HUDEP-2 (cell line): ENCODE measurements around the gene CDC34.

ENCODE experiments used
- DNase-seq, 76 experiments: peaks; one replicate each; lab custom pipeline; 2025; ENCODE audit not compliant: unreplicated experiment in 76 of 76; lab: John Stamatoyannopoulos, UW

Gene CDC34, protein sequence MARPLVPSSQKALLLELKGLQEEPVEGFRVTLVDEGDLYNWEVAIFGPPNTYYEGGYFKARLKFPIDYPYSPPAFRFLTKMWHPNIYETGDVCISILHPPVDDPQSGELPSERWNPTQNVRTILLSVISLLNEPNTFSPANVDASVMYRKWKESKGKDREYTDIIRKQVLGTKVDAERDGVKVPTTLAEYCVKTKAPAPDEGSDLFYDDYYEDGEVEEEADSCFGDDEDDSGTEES

DNA sequence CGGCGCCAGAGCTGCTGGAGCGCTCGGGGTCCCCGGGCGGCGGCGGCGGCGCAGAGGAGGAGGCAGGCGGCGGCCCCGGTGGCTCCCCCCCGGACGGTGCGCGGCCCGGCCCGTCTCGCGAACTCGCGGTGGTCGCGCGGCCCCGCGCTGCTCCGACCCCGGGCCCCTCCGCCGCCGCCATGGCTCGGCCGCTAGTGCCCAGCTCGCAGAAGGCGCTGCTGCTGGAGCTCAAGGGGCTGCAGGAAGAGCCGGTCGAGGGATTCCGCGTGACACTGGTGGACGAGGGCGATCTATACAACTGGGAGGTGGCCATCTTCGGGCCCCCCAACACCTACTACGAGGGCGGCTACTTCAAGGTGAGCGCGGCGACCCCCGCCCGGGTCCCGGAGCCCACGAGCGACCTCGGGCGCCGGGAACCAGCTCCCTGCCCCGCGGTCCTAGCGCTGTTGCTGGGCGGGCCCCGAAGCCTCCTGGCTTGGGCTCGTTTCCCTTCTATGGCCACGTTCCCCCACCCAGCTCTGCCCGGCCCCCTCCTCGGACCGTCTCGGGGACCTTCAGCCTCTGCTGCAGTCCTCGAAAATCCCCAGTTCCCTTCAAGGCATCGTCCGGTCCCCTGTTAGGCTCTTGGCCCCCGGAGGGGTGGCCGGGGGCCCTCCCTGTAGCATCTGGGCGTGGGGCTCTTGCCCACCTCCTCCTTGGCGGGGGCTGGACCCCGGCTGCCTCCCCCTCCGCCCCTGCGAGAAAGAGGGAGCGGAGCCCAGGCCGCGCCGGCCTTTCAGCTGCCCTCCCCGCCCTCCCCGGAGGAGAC, at the start of gene CDC34:
Gene CDC34 (plus strand): TSS at position 8 of the 808 bp plus-strand sequence. CDS start 172 bp downstream, at position 180.
- peak in 4 of 76 experiments; percentile 48 to 78 (median 58) for DNase-seq

GRCh38 chr19:482186-483041, 49.1 kb upstream of the CDC34 start:
- DNase-seq, result peak in 4 of 76 experiments; percentile 14 to 27 (median 18)

GRCh38 chr19:483332-484072, 48.1 kb upstream of the CDC34 start:
- DNase-seq, result no peak

GRCh38 chr19:484494-484893, 47.1 kb upstream of the CDC34 start:
- DNase-seq, result no peak

- DNase-seq, result no peak
Measured at GRCh38 chr19:485077-485476, 46.5 kb upstream of the CDC34 start.

- DNase-seq, result no peak
Measured at GRCh38 chr19:485583-486236, 45.9 kb upstream of the CDC34 start.

- DNase-seq, result peak in 73 of 76 experiments; percentile 58 to 99 (median 94)
Measured at GRCh38 chr19:488505-489417, 42.8 kb upstream of the CDC34 start.

DNA sequence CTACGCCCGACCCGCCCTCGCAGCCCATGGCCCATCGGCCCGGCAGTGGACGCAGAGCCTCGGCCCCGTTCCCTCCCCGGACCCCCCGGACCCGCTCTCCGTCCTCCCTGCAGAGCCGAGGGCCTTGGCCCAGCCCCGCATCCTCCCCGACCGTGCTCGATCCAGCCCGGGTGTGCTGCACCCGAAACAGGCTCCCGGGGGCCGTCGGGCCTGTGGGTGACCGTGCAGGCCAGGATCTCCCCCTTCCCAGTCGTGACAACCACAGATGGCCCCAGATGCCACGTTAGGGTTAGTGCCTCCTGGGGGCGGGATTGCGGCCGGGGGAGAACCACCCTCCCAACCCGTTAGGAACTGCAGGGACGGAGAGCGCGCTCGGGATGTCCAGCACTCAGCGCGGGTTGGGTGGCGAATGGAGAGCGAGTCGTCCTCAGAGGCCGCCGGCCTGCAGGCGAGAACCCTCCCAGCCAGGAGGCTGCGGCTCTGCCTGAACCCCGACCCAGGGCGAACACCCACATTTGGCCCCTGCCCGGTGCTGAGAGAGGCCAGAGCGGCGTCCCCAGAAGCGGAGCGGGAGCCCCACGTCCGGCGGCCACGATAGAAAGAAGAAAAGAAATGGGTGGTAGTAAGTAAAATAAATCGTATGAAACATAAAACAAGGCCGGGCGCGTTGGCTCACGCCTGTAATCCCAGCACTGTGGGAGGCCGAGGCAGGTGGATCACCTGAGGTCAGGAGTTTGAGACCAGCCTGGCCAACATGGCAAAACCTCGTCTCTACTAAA, 42.0 kb upstream of the CDC34 start:
- DNase-seq, result peak in 8 of 76 experiments; percentile 26 to 83 (median 44)

DNA sequence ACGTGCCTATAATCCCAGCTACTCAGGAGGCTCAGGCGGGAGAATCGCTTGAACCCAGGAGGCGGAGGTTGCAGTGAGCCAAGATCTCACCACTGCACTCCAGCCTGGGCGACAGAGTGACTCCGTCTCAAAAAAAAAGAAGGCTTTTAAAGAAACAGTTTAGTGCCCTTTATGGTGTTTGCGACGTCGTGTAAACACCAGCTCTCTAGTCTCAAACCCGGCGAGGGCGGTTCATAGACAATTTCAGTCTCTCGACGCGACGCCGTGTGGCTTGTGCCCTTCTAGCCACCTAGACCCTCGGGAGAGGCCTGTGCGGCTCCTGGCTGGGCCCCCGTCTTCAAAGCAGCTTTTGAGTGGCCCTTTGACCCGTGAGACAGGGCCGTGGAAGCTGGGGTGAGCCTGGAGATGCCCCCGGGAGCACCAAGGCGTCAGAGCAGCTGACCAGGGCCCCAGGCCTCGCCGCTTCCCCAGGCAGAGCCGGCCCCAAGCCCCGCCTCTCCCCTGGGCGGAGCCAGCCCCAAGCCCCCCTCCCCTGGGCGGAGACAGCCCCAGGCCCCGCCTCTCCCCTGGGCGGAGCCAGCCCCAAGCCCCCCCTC, 40.3 kb upstream of the CDC34 start:
- peak in 31 of 76 experiments; percentile 13 to 64 (median 37) for DNase-seq

GRCh38 chr19:492091-492531, 39.4 kb upstream of the CDC34 start:
- peak in 36 of 76 experiments; percentile 19 to 71 (median 39) for DNase-seq

- DNase-seq, result no peak
Measured at GRCh38 chr19:493391-494170, 38.0 kb upstream of the CDC34 start.

DNA sequence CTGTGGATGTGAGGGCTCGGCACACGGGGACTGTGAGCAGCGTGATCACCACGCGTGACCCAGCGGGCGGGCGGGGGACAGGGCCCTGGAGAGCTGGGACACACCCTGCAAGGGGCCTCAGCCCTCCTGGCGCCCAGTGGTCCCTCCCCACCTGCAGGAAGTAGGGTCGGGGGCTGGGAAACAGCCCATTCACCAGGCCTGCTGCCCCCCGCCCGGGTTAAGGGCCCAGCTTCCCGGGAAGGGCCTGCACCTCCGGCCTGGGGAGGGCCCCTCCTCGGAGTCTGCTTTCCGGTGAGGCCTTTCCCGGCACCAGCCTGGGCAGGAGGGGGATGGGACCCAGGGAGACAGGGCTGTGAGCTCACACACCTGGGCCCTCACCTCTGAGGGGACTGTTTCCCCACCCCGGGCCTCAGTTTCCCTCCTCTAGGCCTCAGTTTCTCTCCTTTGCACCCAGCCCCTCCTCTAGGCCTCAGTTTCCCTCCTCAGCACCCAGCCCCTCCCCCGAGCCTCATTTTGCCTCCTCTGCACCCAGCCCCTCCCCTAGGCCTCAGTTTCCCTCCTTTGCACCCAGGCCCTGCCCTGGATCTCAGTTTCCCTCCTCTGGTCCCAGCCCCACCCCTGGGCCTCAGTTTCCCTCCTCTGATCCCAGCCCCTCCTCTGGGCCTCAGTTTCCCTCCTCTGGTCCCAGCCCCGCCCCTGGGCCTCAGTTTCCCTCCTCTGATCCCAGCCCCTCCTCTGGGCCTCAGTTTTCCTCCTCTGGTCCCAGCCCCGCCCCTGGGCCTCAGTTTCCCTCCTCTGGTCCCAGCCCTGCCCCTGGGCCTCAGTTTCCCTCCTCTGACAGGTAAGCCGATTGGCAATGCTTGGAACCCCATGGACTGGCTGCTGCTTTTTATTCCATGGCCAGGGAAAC, 37.1 kb upstream of the CDC34 start:
- DNase-seq, result peak in 3 of 76 experiments; percentile 16 to 33 (median 21)

- DNase-seq, result no peak
Measured at GRCh38 chr19:495081-495401, 36.5 kb upstream of the CDC34 start.

DNA sequence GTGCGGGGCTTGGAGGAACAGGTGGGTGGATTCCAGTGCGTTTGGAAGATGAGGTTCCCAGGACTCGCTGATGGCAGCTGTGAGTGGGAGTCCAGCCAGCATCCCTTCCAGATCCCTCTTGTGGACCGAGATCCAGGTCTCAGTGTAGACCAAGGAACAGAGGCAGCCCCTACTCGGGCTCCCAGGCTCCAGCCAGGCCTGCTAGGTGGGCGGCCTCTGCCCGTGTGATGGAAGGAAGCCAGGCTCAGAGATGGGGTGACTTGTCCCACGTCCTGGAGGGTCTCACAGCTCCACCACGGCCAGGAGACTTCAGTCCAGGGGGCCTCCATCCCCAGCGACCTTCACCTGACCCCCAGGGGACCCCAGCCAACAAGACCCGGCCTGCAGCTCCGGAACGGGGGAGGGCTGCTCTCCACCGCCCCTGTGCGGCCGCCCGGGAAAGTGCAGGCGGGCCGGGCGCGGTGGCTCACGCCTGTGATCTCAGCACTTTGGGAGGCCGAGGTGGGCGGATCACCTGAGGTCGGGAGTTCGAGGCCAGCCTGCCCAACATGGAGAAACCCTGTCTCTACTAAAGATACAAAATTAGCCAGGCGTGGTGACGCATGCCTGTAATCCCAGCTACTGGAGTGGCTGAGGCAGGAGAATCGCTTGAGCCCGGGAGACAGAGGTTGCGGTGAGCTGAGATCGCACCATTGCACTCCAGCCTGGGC, 36.0 kb upstream of the CDC34 start:
- DNase-seq, result peak in 40 of 76 experiments; percentile 19 to 72 (median 40)

DNA sequence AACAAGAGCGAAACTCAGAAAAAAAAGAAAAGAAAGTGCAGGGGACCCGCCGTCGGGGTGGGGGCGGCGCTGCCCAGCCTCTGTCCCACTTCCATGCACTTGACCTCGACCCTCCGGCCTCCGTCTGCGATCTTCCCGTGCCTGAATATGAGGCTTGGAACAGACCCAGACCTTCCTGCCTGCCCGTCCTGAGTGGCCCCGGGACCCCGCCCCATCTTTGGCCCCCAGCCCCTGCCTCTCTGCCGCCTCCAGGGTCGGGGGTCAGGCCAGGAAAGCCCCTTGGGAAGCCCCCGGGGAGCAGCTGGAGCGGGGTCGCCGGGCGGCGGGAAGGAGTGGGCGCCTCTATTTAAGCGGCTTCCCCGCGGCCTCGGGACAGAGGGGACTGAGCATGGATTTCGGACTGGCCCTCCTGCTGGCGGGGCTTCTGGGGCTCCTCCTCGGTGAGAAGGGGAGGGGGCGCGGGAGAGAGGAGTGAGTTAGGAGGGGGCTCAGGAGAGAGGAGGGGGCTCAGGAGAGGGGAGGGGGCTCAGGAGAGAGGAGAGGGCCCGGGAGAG, 35.4 kb upstream of the CDC34 start, which contains the start of gene MADCAM1:
Gene MADCAM1 (plus strand): TSS at position 375 of the 554 bp plus-strand sequence. CDS start 14 bp downstream, at position 389.
- no peak for DNase-seq
